Mammary epithelial cell (primary cell): Measurements from ENCODE around the gene PRKCA.

Experiments
- CTCF ChIP-seq, 2 donors: IDR thresholded peaks in 1 of 2; conservative IDR thresholded peaks in 1 of 2; 2 replicates each; pipeline ENCODE4 v1.5.1; 2011 to 2012; ENCODE audit warnings: inconsistent platforms in 2 of 2, low read length in 2 of 2, mild to moderate bottlenecking in 2 of 2, control low read depth in 1 of 2, low read depth in 1 of 2; ENCODE audit not compliant: insufficient read depth in 1 of 2; ENCODE audit errors: extremely low read depth in 1 of 2
- EZH2 ChIP-seq: IDR thresholded peaks from 2 replicates; pipeline ENCODE4 v1.6.1; 2012; ENCODE audit warnings: low read length, inconsistent platforms, borderline replicate concordance

GRCh38 chr17:66775271-66775670 is 472.9 kb downstream of the PRKCA start:
- no peak for TF ChIP-seq EZH2
- no peak for TF ChIP-seq CTCF (conservative IDR thresholded peaks at IDR 0.05 in 1 of 2, IDR thresholded peaks at IDR 0.05 in 1 of 2; ENCODE audit: extremely low read depth in 1 of 2, insufficient read depth in 1 of 2, low read depth in 1 of 2, low read length in 2 of 2)
